HFF-Myc (cell line): ENCODE data around the gene SLC1A7.

Source experiments
- DNase-seq: peaks from one replicate; pipeline ENCODE4 v3.0.0-alpha.2; 2011; ENCODE audit warnings: low read depth; ENCODE audit errors: extremely low read depth
- H3K4me3 ChIP-seq: replicated peaks from 2 replicates; pipeline ENCODE4 v1.5.1; 2011; ENCODE audit warnings: low read depth, mild to moderate bottlenecking, control low read depth, low read length
- CTCF ChIP-seq: IDR thresholded peaks from 2 replicates; pipeline ENCODE4 v1.5.1; 2012; ENCODE audit warnings: mild to moderate bottlenecking, low read depth, low read length, control low read depth; ENCODE audit errors: missing control alignments

The SLC1A7 gene

GRCh38 chr1:53125623-53126360 lies 16.6 kb downstream of the SLC1A7 start:
- H3K4me3 ChIP-seq = no peak overlapping the region
- DNase-seq = no peak
- TF ChIP-seq CTCF = no peak

GRCh38 chr1:53125122-53125521 lies 17.3 kb downstream of the SLC1A7 start:
- no peak overlapping the region for H3K4me3 ChIP-seq
- no peak for DNase-seq
- no peak for TF ChIP-seq CTCF

GRCh38 chr1:53123453-53124140 lies 18.8 kb downstream of the SLC1A7 start:
- no peak for DNase-seq
- TF ChIP-seq CTCF = no peak
- no peak overlapping the region for H3K4me3 ChIP-seq

DNA sequence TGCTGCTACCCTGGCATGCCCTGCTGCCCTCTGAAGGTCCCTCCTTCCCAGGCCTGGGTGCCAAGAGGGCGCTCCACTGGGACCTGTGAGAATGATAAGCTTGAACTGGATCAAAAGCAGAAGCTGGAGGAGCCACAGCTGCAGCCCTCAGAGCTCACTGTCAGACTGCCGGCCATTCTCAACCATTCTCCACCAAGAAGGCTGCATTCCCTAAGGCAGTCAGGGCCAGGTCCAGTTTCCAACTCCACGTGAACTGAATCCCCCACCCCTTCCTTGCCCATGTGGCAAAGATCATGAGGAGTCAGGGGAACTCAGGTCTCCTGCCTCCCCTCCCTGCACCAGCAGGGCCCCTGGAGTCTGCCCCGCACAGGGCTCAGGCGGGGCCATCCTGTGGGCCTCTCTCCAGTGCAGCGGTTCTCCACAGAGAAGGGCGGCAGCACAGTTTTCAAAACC lies 19.5 kb downstream of the SLC1A7 start:
- no peak overlapping the region for H3K4me3 ChIP-seq
- no peak for DNase-seq
- no peak for TF ChIP-seq CTCF

GRCh38 chr1:53122201-53122885 lies 20.1 kb downstream of the SLC1A7 start:
- no peak overlapping the region for H3K4me3 ChIP-seq
- DNase-seq = no peak
- TF ChIP-seq CTCF = no peak

DNA sequence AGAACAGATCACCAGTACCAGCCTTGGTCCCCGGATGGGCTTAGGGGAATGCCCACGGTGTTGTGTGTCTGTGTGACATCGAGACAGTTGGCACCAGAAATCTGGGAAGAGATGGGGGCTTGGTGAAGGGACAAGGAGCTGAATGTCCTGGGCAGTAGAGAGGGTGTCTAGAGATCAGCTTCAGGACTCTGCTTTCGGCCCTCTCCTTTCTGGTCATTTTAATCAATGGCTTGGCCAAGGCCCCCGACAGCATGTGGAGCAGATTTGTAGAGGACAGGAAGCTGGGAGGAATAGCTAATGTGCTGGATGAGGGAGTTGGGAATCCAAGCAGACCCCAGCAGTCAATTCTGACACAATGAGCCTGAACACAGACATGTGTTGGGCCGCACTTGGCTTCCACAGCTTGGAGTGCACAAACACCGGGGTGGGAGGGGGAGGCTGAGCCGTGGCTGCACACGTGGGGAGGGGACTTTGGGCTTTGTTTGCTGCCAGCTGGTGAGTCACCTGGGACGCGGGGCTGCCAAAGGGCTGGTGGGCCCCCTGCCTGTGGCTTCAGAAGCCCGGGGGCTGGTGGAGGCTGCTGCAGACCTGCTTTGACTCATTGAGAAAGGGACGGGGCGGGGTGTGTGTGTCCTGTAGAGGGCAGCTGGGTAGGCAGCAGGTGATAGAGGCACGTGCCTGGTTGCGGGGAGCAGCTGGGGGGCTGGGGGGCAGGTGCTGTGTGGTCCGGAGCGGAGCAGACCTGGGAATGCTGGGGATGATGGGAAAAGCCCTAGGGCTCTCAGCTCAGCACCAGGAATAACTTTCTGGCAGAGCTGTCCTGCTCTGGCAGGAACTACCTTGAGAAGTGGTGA lies 20.9 kb downstream of the SLC1A7 start:
- no peak for DNase-seq
- no peak overlapping the region for H3K4me3 ChIP-seq
- TF ChIP-seq CTCF = no peak
